Activated CD4-positive, alpha-beta T cell treated with anti-CD3 and anti-CD28 coated beads for 24 hours (primary cell): ENCODE measurements around the gene RFC2.
"Not testable (repeated sequence)": the region's sequence is repeated elsewhere in the genome, so short reads cannot be mapped to it uniquely, and the experiment has no call there.

Source experiments
- DNase-seq, 2 donors: peaks; one replicate each; pipeline ENCODE4 v3.0.0-alpha.2; 2020; ENCODE audit warnings: low read depth in 2 of 2

RFC2 gene

GRCh38 chr7:74248156-74248555 is 6.0 kb downstream of the RFC2 start:
- no peak for DNase-seq

- no peak for DNase-seq
Observed at GRCh38 chr7:74246497-74246896, 7.7 kb downstream of the RFC2 start.

- no peak for DNase-seq
Observed at GRCh38 chr7:74242122-74242443, 12.1 kb downstream of the RFC2 start.

- no peak for DNase-seq
Observed at GRCh38 chr7:74240482-74240881, 13.7 kb downstream of the RFC2 start.

- DNase-seq, result no peak
Observed at GRCh38 chr7:74236284-74236683, 17.9 kb downstream of the RFC2 start.

GRCh38 chr7:74235518-74236268 is 18.5 kb downstream of the RFC2 start:
- DNase-seq, result no peak

GRCh38 chr7:74233655-74234285 is 20.4 kb downstream of the RFC2 start:
- DNase-seq, result no peak

GRCh38 chr7:74231232-74231590 is 23.0 kb downstream of the RFC2 start:
- no peak for DNase-seq

GRCh38 chr7:74230446-74231231 is 23.6 kb downstream of the RFC2 start:
- DNase-seq, result no peak

GRCh38 chr7:74228951-74229900 is 25.0 kb downstream of the RFC2 start:
- no peak for DNase-seq

- DNase-seq, result no peak
Observed at GRCh38 chr7:74226633-74227032, 27.6 kb downstream of the RFC2 start.

- no peak for DNase-seq
Observed at GRCh38 chr7:74225400-74225799, 28.8 kb downstream of the RFC2 start.

- not testable (repeated sequence) for DNase-seq
Observed at GRCh38 chr7:74224907-74225306, 29.3 kb downstream of the RFC2 start.

GRCh38 chr7:74224511-74224832 is 29.7 kb downstream of the RFC2 start:
- no peak for DNase-seq

- DNase-seq, result no peak
Observed at GRCh38 chr7:74223711-74224510, 30.3 kb downstream of the RFC2 start.

- DNase-seq, result no peak
Observed at GRCh38 chr7:74222851-74223710, 31.1 kb downstream of the RFC2 start.

- no peak for DNase-seq
Observed at GRCh38 chr7:74221713-74222112, 32.5 kb downstream of the RFC2 start.

GRCh38 chr7:74220229-74220628 is 34.0 kb downstream of the RFC2 start:
- no peak for DNase-seq

- no peak for DNase-seq
Observed at GRCh38 chr7:74219416-74219815, 34.8 kb downstream of the RFC2 start.

GRCh38 chr7:74218343-74218698 is 35.9 kb downstream of the RFC2 start:
- DNase-seq, result no peak
